ENCODE results near the gene PHC2.

Gene PHC2

GRCh38 chr1:33445108-33445507 is 14.2 kb upstream of the PHC2 start:
- DNase-seq = no peak

- no peak for DNase-seq
Measured at GRCh38 chr1:33443705-33444180, 12.8 kb upstream of the PHC2 start.

- no peak for DNase-seq
Measured at GRCh38 chr1:33443080-33443704, 12.3 kb upstream of the PHC2 start.

- no peak for DNase-seq
Measured at GRCh38 chr1:33442141-33442540, 11.2 kb upstream of the PHC2 start.

DNA sequence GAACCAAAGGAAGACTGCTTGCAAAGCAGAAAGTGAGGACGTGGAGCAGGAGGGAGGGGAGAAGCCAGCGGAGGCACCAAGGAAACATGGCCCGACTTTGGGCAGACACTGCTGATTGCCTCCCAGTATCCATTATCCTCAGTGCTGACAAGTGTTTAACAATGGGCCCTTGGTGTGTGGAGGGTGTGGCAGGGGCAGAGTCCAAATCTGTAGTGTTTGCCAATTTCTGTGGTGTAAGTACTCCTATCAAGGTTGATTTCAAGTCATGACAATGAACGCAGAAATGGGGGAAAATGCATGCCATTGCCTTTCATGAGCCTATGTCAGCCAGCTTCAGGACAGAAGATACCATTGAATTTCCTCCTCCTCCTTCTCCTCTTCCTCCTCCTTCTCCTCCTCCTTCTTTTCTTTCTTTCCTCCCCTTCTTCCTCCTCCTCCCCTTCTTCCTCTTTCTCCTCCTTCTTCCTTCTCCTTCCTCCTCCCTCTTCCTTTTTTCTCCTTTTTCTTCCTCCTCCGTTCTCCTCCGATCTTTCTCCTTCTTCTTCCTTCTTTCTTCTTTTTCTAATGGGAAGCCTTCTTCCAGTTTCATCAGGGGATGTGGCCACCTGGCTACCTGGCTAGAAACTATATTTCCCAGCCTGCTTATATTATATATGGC is 10.3 kb upstream of the PHC2 start:
- DNase-seq = no peak

- no peak for DNase-seq
Measured at GRCh38 chr1:33439662-33440061, 8.8 kb upstream of the PHC2 start.

DNA sequence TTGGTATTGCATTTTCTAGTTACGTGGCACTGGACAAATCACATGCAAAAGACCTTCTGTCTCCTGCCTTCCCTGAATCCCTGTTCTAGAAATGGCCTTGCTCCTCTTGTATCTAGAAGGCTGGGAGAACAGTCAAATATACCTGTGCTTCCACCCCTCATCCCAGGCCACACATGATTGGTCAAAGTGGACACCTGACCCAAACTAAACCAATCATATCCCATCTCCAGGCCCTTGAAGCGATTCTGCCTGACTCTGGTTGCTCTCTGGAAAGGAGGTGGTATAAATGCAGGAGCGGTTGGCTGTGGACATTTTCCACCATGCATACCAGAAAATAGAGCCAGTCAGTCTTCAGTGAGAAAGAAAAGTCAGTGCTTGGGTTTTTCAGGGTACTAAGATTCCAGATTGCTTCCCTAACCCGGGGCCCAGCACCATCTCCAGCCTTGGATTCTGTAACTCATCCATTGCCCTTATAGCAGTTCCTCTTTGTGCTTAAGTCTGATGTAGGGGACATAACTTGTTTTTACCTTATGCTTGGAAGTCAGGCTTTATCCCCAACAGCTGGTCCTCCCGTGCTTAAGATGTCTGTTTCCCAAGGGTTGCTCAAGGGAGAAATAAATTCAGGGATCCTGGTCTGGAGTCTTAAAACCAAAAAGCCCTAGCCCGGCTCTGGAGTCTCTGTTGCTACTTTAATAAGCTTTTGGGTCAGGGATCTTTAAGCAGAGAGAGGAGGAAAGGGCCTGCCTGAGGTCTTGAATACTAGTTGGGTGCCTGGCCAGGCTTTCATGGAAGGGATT is 7.7 kb upstream of the PHC2 start:
- DNase-seq = peak; percentile 42

DNA sequence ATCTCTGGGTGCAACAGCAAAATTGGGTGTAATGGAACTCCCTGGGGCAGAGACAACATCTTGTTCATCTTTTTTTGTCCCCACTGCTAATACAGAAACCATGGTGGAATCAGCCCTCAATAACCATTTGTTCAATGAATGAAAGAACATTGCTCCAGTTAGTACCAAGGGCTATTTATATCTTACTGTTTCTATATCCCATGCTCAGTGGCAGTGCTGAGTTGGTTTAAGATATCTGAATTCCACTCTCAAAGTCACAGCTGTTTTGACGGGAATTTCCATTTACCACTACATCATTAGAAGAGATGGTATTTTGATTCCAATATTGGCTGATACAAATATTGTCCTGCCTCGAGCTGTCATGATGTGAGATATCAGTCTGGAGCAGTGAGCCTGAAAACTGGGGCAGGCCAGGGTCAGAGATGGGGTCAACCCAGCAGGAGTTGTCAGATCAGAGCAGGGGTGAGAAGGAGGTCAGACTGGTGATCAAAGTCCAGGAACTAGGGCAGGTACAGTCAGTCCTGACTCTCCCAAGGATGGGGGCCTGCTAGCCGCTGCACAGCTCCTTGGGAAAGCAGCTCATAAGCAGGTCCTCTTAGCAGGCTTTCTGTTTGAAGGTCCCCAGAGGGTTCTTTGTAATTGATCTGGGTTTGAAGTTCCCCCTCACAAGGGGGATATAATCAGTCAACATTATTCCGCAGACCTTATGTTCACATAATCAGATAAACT is 5.8 kb upstream of the PHC2 start:
- peak; percentile 96 for DNase-seq

GRCh38 chr1:33435096-33435820 is 4.4 kb upstream of the PHC2 start:
- DNase-seq = peak; percentile 90

DNA sequence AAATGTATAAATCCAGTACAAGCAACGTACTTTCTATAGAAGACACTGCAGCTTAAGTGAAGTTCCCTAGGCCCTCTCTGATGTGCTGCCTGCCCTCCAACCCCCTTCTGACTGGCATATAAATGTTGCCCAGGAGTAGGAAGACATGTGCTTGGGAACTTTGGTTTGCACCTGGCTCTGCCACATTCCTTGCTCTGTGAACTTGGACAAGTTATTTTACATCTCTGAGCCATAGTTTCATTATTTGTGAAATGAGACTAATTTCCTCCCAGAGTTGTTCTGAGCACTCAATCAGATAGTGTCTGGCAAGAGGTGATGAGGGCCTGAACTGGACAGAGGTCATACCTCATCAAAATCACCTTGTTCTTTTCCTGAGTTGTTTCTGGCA is 3.5 kb upstream of the PHC2 start:
- no peak for DNase-seq

GRCh38 chr1:33433509-33434362 is 2.8 kb upstream of the PHC2 start:
- DNase-seq = no peak

GRCh38 chr1:33429856-33430691 is 821 bp downstream of the PHC2 start:
- peak; percentile 50 for DNase-seq

DNA sequence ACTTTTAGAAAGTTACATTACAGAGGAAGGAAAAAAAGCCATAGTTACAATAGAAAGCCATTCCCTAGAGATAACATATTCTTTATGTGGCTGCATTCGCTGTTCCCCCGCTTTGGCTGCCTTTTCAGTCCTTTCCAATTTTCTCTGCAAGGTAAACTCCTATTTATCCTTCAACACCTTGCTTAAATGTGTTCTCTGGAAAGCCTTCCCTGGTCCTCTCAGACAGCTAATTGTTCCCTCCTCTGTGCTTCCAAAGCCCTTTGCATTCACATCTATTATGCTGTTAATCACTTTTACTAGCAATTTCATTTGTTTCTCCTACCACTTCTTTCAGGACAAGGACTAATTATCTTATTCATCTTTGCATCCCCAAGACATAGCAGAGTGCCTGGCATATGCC is 1.6 kb downstream of the PHC2 start:
- DNase-seq = no peak

DNA sequence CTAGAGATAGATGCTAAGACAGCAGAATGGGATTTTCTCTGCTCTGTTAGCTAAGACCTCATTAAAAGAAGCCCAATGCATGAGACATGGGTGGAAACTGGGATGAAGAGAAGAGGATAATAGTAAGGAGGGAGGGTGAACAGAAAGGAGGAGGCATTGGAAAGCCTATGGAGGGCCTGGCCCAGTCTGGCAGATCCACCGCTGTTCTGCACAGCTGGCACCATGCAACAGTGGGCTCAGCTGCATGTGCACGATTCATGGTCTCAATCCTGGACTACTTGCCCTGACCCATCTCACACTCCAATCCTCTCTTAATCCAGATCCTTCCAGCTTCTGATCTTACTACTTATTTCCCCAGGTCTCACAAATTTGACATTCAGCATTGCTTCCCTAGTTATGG is 2.2 kb downstream of the PHC2 start:
- no peak for DNase-seq

DNA sequence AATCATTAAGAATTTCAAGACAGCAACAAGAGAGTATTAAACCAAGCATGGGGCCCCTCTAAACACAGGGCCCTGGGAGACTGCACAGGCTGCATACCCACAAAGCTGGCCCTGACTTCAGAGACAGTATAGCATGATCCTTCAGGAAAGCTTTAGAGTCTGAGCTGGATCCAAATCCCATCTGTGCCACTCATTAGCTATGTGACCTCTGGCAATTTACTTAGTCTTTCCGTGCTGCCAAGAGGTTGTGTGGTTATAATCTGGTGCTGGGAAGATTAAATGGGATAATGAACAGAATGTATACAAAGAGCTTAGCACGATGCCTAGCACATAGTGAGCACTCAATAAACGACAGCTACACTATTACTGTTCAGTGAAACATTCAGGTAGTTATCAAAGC is 4.0 kb downstream of the PHC2 start:
- no peak for DNase-seq

GRCh38 chr1:33425900-33426299 is 5.0 kb downstream of the PHC2 start:
- DNase-seq = no peak

DNA sequence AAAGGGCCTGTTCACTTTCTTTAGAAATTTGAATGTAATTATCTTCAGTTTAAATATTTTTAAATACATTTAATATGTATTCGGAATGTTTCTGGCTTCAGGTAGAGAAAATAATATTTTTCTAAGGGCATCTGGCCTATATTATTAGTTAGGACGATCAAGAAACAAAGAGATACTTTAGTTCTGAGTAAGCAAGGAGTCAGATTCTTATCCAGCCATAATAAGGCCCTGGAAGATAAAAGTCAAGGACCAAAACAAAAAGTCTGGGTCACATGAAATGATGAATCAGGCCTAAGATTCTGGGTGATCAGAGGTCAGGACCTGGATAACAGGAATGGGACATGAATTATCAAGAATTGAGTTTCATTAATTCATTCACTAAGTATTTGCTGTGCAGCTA is 6.3 kb downstream of the PHC2 start:
- no peak for DNase-seq

DNA sequence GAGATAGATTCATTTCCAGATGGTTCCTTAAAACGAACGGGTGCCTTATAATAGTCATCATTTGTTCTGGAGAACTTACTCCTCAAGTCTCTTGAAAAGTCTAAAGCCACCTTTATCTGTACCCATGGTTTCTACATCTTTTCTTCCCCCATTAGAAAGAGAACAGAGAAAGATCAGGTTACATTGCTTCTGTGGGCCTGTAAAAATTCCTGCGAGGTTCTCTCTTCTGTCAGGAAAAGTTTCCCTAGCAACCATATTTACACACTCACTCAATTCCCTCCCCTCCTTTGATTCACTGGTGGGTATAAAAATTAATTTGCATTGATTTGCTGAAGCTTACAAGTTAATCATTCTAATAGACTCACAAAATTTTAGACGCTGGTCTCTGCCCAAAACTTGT is 6.7 kb downstream of the PHC2 start:
- peak; percentile 21 for DNase-seq

DNA sequence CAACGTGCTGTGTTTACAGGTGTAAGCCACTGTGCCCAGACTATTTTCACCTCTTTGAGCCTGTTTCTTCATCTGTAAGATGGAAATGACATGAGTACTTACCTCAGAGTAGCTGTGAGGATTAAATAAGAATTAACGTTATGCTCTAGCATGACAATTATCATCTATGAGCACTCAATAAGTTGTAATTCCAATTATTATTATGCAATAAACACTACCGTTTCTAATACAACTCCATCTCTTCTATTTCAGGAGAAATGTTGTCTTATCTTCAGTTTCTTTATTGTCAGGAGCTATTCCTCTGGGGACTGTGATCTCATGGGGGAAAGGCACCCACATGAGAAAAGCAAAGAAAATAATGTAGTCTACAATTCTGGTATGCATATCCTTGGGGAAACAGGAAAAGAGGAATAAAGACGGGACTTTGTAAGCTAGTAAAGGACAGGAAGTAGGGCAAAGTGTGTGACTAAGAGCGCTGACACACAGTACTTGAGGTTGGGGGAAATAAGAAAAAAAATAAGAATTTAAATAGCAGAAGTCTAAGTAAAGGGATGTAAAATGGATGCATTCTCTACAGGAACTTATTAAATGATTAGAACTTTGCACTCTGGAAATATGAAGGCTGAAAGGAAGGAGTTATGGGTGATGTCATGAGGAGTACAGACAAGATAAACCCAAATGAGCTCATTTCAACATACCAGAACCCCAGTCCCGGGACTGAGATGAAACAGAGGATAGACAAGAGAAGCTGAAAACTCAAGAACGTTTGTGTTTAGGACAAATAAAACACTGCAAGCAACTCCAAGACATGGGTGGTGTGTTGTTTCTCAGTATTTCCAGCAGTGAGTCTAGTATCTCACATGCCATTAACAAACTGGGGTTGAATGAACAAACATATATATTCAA is 9.8 kb downstream of the PHC2 start:
- no peak for DNase-seq

GRCh38 chr1:33418811-33419210 is 12.1 kb downstream of the PHC2 start:
- no peak for DNase-seq

All from NCI-H2171 treated with DMSO at 0.1 percent for 48 hours (cell line).